Adrenal gland (tissue), 5 donors: Measurements from ENCODE around the gene CAB39L.

Experiments used
- CTCF ChIP-seq, 6 experiments: fragments of 450-650 bp in 4 of 6; fragments of 200-600 bp in 2 of 6; sonication (generic) in 1 of 6; IDR thresholded peaks; 1 replicate in 5 of 6; 2 replicates in 1 of 6; pipeline versions ENCODE4 v1.5.1 to v1.8.0; 2016 to 2021; ENCODE audit warnings: antibody characterized with exemption in 6 of 6, mild to moderate bottlenecking in 2 of 6, moderate library complexity in 1 of 6
- POLR2A ChIP-seq, 2 donors: fragments of 450-650 bp; IDR thresholded peaks; one replicate each; pipeline ENCODE4 v1.6.1; 2017; ENCODE audit warnings: antibody characterized with exemption in 2 of 2, mild to moderate bottlenecking in 2 of 2, moderate library complexity in 1 of 2
- donor health status: DM: no; HTN: no; CAD: no.

- TF ChIP-seq CTCF (IDR thresholded peaks at IDR 0.05), result no peak
- no peak for TF ChIP-seq POLR2A (IDR thresholded peaks at IDR 0.05)
These were observed 26.7 kb downstream of the CAB39L start for GRCh38 chr13:49417161-49417560.
